ENCODE results near the gene MOCS2.

DNA sequence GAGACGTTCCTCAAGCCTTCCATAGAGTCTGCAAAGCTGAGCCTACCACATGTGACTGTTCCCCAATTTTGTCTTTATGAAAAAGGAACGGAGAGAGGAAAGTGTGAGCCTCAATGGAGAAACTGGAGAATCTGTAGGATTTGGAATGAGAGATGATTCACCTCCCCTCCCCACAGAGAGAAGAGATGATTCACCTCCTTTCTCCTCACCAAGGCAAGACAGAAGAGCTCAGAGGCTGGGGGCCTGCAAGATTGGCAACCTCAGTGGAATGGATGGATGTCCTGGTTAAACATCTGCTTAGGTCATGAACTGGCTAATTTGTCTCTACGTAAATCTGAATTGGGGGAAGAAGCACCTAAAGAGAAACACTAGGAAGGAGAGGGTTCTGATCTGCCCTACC is 17.0 kb upstream of the MOCS2 start:
- TF ChIP-seq, protein P1, sequence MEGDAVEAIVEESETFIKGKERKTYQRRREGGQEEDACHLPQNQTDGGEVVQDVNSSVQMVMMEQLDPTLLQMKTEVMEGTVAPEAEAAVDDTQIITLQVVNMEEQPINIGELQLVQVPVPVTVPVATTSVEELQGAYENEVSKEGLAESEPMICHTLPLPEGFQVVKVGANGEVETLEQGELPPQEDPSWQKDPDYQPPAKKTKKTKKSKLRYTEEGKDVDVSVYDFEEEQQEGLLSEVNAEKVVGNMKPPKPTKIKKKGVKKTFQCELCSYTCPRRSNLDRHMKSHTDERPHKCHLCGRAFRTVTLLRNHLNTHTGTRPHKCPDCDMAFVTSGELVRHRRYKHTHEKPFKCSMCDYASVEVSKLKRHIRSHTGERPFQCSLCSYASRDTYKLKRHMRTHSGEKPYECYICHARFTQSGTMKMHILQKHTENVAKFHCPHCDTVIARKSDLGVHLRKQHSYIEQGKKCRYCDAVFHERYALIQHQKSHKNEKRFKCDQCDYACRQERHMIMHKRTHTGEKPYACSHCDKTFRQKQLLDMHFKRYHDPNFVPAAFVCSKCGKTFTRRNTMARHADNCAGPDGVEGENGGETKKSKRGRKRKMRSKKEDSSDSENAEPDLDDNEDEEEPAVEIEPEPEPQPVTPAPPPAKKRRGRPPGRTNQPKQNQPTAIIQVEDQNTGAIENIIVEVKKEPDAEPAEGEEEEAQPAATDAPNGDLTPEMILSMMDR (IDR thresholded peaks at IDR 0.05): no peak
- TF ChIP-seq POLR2A (IDR thresholded peaks at IDR 0.05; ENCODE audit: low read depth): no peak
- no peak for TF ChIP-seq POLR2AphosphoS5 (IDR thresholded peaks at IDR 0.05)
- TF ChIP-seq EP300 (IDR thresholded peaks at IDR 0.05): no peak
